Endometrial microvascular endothelial cells (primary cell): Measurements from ENCODE around the gene PATZ1. TPM values are rescaled to one million over a fixed set of nuclear protein-coding genes. Genes with fewer than 3 reads are reported as not detected.
"Not testable (repeated sequence)": the region's sequence is repeated elsewhere in the genome, so short reads cannot be mapped to it uniquely, and the experiment has no call there.

Experiments
- in situ Hi-C: cut with HindIII; loops from 2 replicates; pipeline ENCODE4 v1.10.0; 2017; ENCODE audit warnings: low sequenced_read_pairs, low pct_unique_long_range_greater_than_20kb; ENCODE audit errors: inconsistent ontology term
- total RNA-seq: library from RNA; depleted of rRNA; stranded (reverse); fragments of >200 nt; gene quantifications from one replicate; pipeline ENCODE4 v1.2.3, GENCODE V29; 2015; ENCODE audit errors: inconsistent ontology term

The PATZ1 gene, protein sequence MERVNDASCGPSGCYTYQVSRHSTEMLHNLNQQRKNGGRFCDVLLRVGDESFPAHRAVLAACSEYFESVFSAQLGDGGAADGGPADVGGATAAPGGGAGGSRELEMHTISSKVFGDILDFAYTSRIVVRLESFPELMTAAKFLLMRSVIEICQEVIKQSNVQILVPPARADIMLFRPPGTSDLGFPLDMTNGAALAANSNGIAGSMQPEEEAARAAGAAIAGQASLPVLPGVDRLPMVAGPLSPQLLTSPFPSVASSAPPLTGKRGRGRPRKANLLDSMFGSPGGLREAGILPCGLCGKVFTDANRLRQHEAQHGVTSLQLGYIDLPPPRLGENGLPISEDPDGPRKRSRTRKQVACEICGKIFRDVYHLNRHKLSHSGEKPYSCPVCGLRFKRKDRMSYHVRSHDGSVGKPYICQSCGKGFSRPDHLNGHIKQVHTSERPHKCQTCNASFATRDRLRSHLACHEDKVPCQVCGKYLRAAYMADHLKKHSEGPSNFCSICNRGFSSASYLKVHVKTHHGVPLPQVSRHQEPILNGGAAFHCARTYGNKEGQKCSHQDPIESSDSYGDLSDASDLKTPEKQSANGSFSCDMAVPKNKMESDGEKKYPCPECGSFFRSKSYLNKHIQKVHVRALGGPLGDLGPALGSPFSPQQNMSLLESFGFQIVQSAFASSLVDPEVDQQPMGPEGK
- 21.3 TPM for total RNA-seq

DNA sequence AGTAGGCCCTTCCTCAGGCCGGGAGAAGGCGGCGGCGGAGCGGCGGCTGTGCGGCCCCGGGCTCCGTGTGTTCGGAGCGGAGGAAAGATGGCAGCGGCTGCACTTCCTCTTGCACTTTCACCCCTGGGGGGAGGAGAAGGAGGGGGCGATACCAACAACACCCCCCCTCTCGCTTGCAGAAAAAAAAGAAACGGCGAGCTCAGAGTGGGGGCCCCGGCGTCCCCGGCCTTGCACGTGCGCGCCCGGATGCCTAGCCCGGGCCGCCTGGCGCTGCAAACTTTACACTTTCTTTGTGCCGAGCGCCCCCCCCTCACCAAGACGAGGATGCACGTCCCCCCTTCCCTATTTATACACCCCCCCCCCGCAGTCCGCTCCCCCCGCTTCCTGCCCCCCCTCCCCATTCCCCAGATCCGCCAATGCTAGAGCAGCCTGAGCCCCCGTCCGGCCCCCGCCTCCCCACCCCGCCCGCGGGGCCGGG lies at the start of gene PATZ1:
PATZ1 (minus strand) TSS at position 92 of the 478 bp plus-strand sequence. CDS start 744 bp downstream, outside the sequence.
- in situ Hi-C loops, result no loop called here

DNA sequence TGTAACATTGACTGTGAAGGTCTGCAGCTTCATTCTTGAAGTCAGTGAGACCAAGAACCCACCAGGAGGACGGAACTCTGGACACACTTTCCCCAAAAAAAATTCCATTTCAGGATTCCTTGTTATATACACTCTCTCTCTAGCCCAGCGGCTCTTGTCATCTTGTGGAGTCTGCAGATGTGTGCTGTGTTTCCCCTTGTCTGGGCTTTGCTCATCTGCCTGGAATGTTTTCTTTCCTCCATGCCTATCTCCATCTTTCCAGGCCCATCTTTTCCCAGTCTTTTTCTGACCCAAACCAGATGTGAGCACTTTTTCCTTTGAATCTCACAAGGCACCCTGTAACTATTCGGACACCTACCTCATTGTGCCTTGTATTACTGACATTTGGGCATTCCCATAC lies 48.2 kb upstream of the PATZ1 start:
- in situ Hi-C loops, result no loop called here

DNA sequence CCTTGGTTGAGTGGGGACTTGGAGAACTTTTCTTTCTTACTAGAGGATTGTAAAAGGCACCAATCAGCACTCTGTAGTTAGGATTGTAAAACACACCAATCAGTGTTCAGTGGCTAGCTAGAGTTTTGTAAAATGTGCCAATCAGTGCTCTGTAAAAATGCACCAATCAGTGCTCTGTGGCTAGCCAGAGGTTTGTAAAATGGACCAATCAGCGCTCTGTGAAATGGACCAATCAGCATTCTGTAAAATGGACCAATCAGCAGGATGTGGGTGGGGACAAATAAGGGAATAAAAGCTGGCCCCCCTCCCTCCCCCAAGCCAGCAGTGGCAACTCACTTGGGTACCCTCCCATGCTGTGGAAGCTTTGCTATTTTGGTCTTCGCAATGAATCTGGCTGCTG lies 47.7 kb upstream of the PATZ1 start:
- in situ Hi-C loops, result no loop called here

DNA sequence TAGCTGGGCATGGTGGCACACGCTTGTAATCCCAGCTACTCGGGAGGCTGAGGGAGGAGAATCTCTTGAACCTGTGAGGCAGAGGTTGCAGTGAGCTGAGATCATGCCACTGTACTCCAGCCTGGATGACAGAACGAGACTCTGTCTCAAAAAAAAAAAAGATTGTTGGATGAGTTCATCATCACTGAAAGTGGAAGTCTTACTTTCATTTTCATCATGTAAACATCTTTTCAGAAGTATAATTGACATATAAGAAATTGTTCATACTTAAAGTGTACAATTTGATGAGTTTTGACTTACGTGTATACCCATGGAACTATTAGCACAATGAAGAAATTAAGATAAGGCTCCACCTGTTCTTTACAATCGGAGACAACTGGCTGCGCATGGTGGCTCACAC lies 32.5 kb upstream of the PATZ1 start:
- in situ Hi-C loops, result not testable (repeated sequence)

DNA sequence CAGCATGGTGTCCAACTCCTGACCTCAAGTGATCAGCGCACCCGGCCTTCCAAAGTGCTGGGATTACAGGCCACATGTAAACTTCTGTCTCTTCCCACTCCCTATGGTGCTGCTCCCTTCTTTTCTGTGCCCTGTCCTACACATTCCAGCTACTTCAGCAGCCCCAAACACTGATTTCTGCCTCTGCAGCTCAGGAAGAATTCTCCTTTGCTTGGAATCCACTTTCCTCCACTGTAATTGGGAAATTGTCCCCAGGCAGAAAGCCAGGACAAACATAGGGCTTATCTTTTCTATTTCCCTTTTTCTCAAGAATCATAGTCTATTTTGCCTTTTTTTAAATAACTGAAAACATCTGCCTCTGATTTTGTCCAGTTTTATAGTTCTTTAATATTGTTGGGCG lies 32.0 kb upstream of the PATZ1 start:
- in situ Hi-C loops, result no loop called here

DNA sequence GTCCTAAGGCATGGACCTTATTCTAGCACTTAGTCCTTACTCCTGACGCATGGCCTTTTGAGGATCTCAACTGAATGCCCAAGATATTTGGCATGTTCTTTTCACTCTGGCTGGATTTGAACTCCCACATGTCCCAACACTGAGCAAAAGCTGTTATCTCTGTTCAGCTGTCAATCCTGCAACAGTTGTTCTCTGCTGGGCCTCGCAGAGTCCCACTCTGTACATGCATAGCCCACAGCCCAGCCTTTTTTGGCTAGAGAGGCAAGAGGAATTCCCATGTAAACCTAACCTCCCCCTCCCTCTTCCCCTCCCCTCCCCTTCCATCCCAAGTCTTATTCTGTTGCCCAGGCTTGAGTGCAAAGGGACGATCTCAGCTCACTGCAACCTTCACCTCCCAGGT lies 31.5 kb upstream of the PATZ1 start:
- in situ Hi-C loops, result no loop called here

DNA sequence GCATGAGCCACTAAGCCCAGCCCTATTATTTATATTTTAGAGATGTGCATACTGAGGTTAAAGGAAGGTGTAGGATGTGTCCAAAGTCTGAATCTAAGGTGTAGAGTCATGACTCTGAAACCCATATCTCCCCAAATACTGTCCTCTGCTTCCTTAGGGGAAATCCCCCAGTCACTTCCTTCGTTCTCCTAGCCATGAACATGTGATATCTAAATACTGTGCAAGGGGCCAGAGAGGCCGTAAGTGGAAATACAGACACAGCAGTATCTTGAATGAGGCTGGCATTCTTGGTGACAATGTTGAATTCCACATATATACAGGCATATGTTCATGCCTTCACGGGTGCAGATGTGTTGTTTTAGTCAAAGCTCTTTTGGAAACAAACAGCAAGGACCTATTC lies 21.3 kb upstream of the PATZ1 start:
- in situ Hi-C loops, result no loop called here

DNA sequence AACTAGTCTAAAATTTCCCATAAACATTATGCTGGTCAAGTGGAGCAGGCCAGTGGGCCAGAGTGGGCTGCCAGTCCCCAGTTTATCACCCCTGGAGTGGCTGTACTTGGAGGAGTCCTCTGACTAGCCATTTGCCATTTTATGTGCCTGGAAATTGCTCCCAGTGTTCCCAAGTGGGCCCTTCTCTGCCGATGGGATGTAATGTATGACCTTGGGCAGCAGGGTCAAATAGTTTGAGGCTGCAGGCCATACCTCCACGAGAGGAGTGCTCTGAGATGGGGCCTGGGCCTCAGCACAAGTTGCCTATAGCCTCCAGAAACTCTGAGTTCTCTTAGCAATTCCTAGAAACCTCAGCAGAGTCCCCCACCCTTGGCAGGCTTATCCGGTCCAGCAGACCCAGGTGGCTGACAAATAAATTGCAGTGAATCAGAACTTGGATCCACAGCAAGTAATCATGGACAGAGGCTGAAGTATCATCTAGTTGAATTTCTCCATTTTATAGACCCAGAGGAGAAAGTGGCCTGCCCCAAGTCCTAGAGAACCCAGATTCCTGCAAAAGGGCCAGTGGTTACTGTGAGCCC lies 17.8 kb upstream of the PATZ1 start:
- in situ Hi-C loops, result no loop called here

DNA sequence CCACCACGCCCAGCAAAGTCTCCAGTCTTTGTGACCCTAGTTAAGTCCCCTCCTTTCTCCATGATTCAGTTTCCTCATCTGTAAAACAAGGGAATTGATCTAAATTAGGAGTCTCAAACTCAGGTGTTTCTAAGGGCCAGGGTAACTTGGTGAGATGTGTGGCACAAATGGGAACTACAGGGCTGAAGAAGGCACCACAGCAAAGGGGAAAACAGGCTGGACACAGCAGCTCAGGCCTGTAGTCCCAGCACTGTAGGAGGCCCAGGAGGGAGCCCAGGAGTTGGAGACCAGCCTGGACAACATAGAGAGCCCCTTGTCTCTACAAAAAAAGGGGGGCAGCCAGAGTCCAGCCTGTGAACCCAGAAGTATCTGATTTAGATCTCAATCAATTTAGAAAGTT lies 15.6 kb upstream of the PATZ1 start:
- in situ Hi-C loops, result no loop called here

DNA sequence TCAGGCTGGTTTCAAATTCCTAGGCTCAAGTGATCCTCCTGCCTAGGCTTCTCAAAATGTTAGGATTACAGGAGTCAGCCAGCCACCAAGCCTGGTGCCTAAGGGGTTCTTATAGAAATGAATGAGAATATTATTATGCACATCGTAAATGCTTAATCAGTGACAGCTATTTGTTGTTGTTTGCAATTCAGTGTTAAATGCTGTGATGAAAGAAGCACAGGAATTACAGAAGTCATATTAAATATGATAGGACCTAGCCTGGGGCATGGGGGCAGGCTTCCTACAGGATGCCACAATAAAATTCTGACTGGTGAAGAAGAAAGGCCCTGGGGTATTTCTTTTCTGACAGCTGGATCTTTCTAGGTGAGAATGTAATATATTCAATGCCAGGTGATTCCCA lies 13.9 kb upstream of the PATZ1 start:
- in situ Hi-C loops, result no loop called here

DNA sequence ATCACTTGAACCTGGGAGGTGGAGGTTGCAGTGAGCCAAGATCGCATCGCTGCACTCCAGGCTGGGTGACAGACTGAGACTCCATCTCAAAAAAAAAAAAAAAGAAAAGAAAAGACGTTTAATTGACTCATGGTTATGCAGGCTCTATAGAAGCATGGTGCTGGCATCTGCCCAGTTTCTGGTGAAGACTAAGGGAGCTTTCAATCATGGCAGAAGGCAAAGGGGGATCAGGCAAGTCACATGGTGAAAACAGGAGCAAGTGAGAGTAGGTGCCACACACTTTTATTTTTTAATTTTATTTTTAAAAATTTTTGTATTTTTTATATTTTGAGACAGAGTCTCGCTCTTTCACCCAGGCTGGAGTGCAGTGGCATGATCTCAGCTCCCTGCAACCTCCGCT lies 8.4 kb upstream of the PATZ1 start:
- in situ Hi-C loops, result no loop called here

DNA sequence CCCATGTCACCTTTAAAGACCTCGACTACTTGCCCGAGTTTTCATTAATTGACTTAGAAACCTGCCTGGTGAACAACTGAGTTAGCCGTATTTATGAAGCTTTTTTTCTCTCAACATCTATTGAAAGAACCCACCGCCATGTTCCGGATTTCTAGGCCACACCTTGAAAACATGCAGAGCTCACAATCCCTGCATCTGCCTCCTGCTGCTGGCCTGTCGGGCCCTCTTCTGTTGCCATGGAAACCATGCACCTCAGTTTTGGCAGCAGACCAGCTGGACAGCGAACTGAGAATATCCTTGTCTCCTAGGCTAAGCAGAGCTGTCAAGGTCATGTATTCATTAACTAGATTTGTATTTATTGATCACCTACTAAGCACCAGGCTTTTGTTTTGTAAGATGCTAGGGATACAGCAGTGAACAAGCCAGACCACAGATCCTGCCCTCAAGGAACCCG lies 4.3 kb upstream of the PATZ1 start:
- in situ Hi-C loops, result no loop called here

DNA sequence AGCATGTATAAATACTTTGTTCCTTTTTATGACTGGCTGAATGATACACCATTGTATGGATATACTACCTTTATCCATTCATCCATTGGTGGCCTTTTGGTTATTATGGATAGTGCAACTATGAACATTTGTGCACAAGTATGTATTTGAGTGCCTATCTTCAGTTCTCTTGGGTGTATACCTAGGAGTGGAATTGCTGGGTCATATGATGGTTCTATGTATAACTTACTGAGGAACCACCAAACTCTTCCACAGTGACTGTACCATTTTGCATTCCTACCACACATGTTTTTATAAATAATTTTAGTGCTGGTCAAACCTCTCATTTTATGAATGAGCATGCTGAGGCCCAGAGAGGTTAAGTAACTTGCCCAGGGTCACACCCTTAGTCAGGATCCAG lies 3.8 kb upstream of the PATZ1 start:
- in situ Hi-C loops, result no loop called here

DNA sequence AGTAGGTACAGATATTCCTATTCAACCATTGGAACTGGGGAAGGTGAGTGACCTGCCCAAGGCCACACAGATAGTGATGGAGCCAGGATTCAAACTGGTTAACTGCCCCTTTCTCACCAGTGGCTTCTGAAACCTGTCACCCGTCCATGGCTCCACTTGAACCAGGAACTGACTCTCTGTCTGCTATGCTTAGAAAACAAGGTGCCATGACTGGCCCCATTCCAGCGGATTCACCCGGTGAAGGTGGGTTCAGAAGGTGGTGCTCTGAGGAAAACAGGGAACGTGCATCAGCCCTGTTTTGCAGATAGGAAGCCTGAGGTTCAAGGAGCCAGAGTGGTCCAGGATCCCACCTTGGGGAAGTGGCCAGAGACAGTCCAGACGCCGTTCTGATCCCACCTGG lies 2.6 kb upstream of the PATZ1 start:
- in situ Hi-C loops, result no loop called here

DNA sequence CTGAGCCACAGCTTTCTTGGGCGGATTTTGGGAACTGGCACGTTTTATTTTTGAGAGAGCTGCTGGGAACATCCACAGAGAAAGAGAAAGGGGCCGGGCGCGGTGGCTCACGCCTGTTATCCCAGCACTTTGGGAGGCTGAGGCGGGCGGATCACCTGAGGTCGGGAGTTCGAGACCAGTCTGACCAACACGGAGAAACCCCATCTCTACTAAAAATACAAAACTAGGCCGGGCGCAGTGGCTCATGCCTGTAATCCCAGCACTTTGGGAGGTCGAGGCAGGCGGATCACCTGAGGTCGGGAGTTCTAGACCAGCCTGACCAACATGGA lies 1.8 kb upstream of the PATZ1 start:
- in situ Hi-C loops, result not testable (repeated sequence)

DNA sequence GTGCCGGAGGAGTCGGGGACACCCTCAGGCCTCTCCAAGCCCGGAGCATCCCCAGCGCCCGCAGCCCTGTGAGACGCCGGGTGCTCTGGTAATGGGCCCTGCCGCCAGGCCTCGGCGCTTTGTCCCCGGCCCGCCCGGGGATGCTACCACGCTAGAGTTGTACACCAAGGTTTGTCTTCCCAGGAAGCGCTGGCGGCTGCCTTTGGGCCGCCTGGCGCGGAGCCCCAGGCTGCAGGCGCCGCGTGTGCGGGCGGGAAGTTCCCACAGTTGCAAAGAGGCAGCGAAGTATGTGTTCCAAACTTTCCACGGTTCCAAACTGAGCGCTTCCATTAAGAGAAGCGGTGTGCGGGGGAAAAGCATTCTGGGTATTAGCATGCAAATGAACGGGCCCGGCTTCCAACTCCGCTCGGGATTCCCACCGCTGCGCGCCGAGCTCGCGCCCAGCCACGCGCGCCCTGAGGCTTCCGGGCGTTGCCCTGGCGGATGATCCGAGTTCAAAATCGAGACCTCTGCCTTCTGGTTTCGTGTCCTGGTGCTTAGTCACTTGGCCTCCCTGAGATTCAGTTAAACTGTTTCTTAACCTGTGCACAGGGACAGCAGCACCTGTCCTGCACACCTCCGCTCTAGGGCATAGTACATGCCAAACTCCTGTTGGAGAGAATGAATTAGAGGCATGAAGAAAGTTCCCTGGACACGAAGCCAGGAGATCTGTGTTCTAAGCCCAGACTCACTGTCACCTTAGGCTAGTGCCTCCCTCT lies 1.3 kb upstream of the PATZ1 start:
- in situ Hi-C loops, result no loop called here

DNA sequence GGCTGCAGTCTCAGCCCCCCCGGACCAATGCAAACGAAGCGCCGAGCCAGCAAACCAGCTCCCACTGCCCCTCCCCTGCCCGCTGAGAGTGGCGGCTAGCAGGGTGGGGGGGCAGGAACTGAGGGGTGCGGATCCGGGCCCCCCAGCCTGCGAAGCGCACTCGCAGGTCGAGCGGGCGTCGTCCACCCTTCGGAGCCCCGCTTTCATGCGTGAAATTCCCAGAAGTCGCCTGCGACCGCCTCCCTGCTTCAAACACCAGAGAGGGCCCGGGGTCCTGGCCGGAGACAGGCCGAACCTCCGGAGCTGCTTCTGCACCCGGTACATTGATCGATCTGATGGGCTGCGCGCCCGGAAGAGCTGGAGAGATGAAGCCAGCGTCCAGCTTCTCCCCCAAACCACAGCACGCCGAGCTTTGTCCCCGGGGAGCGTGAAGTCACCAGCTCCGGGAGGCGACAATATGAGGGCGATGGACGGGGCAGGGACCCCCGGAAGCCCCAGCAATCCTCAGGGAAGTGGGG lies 646 bp upstream of the PATZ1 start:
- in situ Hi-C loops, result no loop called here

DNA sequence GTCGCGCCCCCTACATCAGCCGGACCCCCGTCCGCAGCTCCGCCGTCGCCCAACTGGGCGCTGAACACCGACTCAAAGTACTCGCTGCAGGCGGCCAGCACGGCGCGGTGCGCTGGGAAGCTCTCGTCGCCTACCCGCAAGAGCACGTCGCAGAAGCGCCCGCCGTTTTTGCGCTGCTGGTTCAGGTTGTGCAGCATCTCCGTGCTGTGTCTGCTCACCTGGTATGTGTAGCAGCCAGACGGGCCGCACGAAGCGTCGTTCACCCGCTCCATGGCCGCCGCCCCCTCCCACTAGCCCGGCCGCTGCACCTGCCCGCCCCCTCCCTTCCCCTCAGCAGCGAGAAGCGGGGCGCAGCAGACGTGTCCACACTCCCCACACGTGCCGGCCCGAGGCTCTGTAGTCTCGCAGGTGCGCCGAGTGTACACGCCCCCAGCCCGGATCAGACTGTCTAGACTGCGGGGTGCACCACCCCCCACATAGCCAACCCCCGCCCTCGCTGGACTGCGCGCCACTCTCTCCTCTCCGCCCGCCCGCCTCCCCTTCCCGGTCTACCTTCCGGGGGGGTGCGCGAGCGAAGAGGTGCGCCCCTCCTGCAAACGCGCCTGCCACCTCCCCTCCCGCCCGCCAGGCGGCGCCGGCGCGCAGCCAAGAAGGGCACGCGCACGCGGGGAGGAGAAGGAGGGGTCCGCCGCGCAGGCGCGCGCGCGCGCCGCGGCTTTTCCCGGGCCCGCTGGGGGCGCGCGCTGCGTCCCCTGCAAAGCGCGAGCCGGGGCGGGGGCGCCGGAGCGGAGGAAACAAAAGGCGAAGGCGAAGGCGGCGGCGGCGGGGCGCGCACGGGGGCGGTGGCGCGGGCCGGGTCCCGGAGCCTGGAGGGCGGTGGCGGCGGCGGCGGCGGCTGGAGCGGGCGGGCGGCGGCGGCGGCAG lies 553 bp downstream of the PATZ1 start:
- in situ Hi-C loops, result no loop called here
